ENCODE measurements around the gene RPA3. TPM values are rescaled to one million over a fixed set of nuclear protein-coding genes. Genes with fewer than 3 reads are reported as not detected.

RPA3 gene
- total RNA-seq, 1 experiment from 2014 or later: 38.9 TPM

GRCh38 chr7:7703427-7703826, 15.0 kb downstream of the RPA3 start:
- ATAC-seq (no peak), DNase-seq (no peak)
- no peaks in the 10 kb centered on the region for H3F3A ChIP-seq (ENCODE audit: low read length, unreplicated experiment)
- peaks cover 8% of the 10 kb centered on the region; the same call in 1 of the 2 replicates for H3K4me1 ChIP-seq (ENCODE audit: insufficient read depth, low read length)
- ChIA-PET POLR2A (ENCODE audit: unreplicated experiment) (no interaction called here), CTCF (no interaction called here)
- H3K9me2 ChIP-seq (replicated peaks; ENCODE audit: low read length): no peaks in the 10 kb centered on the region
- BruUV-seq (replicated peaks): no TSS peak
- H3K79me2 ChIP-seq (ENCODE audit: low read length): no peaks in the 10 kb centered on the region
- H3K4me2 ChIP-seq (ENCODE audit: low read length): no peak overlapping the region
- H3K27me3 ChIP-seq (ENCODE audit: low read length): no peaks in the 10 kb centered on the region
- no peak overlapping the region for H3K4me3 ChIP-seq (ENCODE audit: low read length)
- no peaks in the 10 kb centered on the region for H3K36me3 ChIP-seq (ENCODE audit: low read depth, low read length)
- intact Hi-C loops (cut with micrococcal nuclease): no loop called here
- H3K27ac ChIP-seq (ENCODE audit: low read length): no peak overlapping the region
- H4K20me1 ChIP-seq (ENCODE audit: low read length): no peaks in the 10 kb centered on the region
- H2AFZ ChIP-seq (ENCODE audit: low read length): no peak overlapping the region
- no peak overlapping the region for H3K9ac ChIP-seq (ENCODE audit: low read length)
- no peaks in the 10 kb centered on the region for H3K9me3 ChIP-seq (ENCODE audit: low read length)
- no peak for TF ChIP-seq EZH2phosphoT487 (IDR thresholded peaks at IDR 0.05; ENCODE audit: borderline replicate concordance, low read length)
- TF ChIP-seq CTCF (conservative IDR thresholded peaks at IDR 0.05; ENCODE audit: low read depth, low read length): no peak
- TF ChIP-seq EZH2 (IDR thresholded peaks at IDR 0.05; ENCODE audit: low read length, unreplicated experiment): no peak

DNA sequence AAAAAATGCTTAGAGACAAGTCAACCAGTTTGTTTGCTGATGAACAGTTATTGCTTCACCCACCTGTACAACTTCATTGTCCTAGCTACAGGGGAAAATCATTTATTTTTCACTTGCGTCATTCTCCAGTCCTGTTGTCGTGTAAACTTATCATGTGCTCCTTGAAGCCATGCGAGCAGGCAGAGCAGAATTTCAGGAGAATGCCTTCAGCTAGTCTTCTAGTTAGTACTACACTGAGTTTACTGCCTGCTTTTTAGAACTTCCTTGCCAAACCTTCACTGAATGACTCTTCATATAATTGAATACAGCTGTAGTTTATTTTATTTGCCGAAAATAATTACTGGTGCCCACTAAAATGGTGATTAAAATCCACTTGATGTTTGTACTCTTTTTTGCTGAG, 15.6 kb downstream of the RPA3 start:
- no TSS peak for BruUV-seq (replicated peaks)
- no peak for ATAC-seq

GRCh38 chr7:7701527-7701926, 16.9 kb downstream of the RPA3 start:
- H3K4me3 ChIP-seq (ENCODE audit: low read length): no peak overlapping the region
- no peak overlapping the region for H3K9ac ChIP-seq (ENCODE audit: low read length)
- H3K9me3 ChIP-seq (ENCODE audit: low read length): no peaks in the 10 kb centered on the region
- CTCF ChIA-PET: no interaction called here
- peaks cover 23% of the 10 kb centered on the region for H3K4me1 ChIP-seq (ENCODE audit: insufficient read depth, low read length)
- no peaks in the 10 kb centered on the region for H3K9me2 ChIP-seq (replicated peaks; ENCODE audit: low read length)
- BruUV-seq (replicated peaks): no TSS peak
- intact Hi-C loops (cut with micrococcal nuclease): no loop called here
- H3K27me3 ChIP-seq (ENCODE audit: low read length): no peaks in the 10 kb centered on the region
- ATAC-seq: no peak
- DNase-seq: no peak
- H3K79me2 ChIP-seq (ENCODE audit: low read length): no peaks in the 10 kb centered on the region
- H4K20me1 ChIP-seq (ENCODE audit: low read length): no peaks in the 10 kb centered on the region
- no peak overlapping the region for H3K27ac ChIP-seq (ENCODE audit: low read length)
- H3K4me2 ChIP-seq (ENCODE audit: low read length): no peak overlapping the region
- POLR2A ChIA-PET (ENCODE audit: unreplicated experiment): no interaction called here
- H3F3A ChIP-seq (ENCODE audit: low read length, unreplicated experiment): no peaks in the 10 kb centered on the region
- H3K36me3 ChIP-seq (ENCODE audit: low read depth, low read length): no peaks in the 10 kb centered on the region
- TF ChIP-seq CTCF (conservative IDR thresholded peaks at IDR 0.05; ENCODE audit: low read depth, low read length): no peak
- no peak for TF ChIP-seq EZH2phosphoT487 (IDR thresholded peaks at IDR 0.05; ENCODE audit: borderline replicate concordance, low read length)
- TF ChIP-seq EZH2 (IDR thresholded peaks at IDR 0.05; ENCODE audit: low read length, unreplicated experiment): no peak
- no peak overlapping the region for H2AFZ ChIP-seq (ENCODE audit: low read length)

More for the DNA sequence above, 15.6 kb downstream of the RPA3 start:
- no peaks in the 10 kb centered on the region for H3F3A ChIP-seq (ENCODE audit: low read length, unreplicated experiment)
- ChIA-PET POLR2A (ENCODE audit: unreplicated experiment) (no interaction called here), CTCF (no interaction called here)
- no peaks in the 10 kb centered on the region for H4K20me1 ChIP-seq (ENCODE audit: low read length)
- no peaks in the 10 kb centered on the region for H3K79me2 ChIP-seq (ENCODE audit: low read length)
- no peak overlapping the region for H3K4me2 ChIP-seq (ENCODE audit: low read length)
- H3K36me3 ChIP-seq (ENCODE audit: low read depth, low read length): no peaks in the 10 kb centered on the region
- no peak overlapping the region for H3K9ac ChIP-seq (ENCODE audit: low read length)
- no peak overlapping the region for H3K4me3 ChIP-seq (ENCODE audit: low read length)
- H3K9me3 ChIP-seq (ENCODE audit: low read length): no peaks in the 10 kb centered on the region
- H3K9me2 ChIP-seq (replicated peaks; ENCODE audit: low read length): no peaks in the 10 kb centered on the region
- no peak overlapping the region for H3K27ac ChIP-seq (ENCODE audit: low read length)
- no peak for TF ChIP-seq CTCF (conservative IDR thresholded peaks at IDR 0.05; ENCODE audit: low read depth, low read length)
- no peak for TF ChIP-seq EZH2phosphoT487 (IDR thresholded peaks at IDR 0.05; ENCODE audit: borderline replicate concordance, low read length)
- TF ChIP-seq EZH2 (IDR thresholded peaks at IDR 0.05; ENCODE audit: low read length, unreplicated experiment): no peak
- DNase-seq: no peak
- intact Hi-C loops (cut with micrococcal nuclease): no loop called here
- H3K27me3 ChIP-seq (ENCODE audit: low read length): no peaks in the 10 kb centered on the region
- H2AFZ ChIP-seq (ENCODE audit: low read length): no peak overlapping the region
- H3K4me1 ChIP-seq (ENCODE audit: insufficient read depth, low read length): peaks cover 10% of the 10 kb centered on the region; the same call in 1 of the 2 replicates
